ENCODE measurements around the gene PRLH. TPM values are rescaled to one million over a fixed set of nuclear protein-coding genes. Genes with fewer than 3 reads are reported as not detected.
"Not testable (repeated sequence)": the region's sequence is repeated elsewhere in the genome, so short reads cannot be mapped to it uniquely, and the experiment has no call there.

The PRLH gene
- total RNA-seq, 4 donors from 2014 or later = not detected

- no peaks in the 10 kb centered on the region for H3K9me3 ChIP-seq
- ATAC-seq = no peak
- H3K36me3 ChIP-seq = no peaks in the 10 kb centered on the region
- no peak overlapping the region for H3K27ac ChIP-seq
- H3K4me1 ChIP-seq = peaks cover 0 to 54% (median 8%) of the 10 kb centered on the region in 3 donors
- H3K27me3 ChIP-seq = no peaks in the 10 kb centered on the region
- WGBS, 2 donors (ENCODE audit: low coverage in 1 of 2) = 84 to 100% methylated on average over 4 to 7 of the region's 7 CpGs
- TF ChIP-seq EP300 (IDR thresholded peaks at IDR 0.05) (no peak), POLR2A (IDR thresholded peaks at IDR 0.05) (no peak), POLR2AphosphoS5 (IDR thresholded peaks at IDR 0.05) (no peak), CTCF (IDR thresholded peaks at IDR 0.05) (no peak)
- no peak overlapping the region for H3K4me3 ChIP-seq
These were observed 36.0 kb downstream of the PRLH start for GRCh38 chr2:237602409-237602808.

- peak overlapping the region in 2 of 4 donors; percentile 18 to 36 for H3K27ac ChIP-seq
- no peak overlapping the region for H3K4me3 ChIP-seq
- ATAC-seq = no peak
- no peaks in the 10 kb centered on the region for H3K9me3 ChIP-seq
- 79 to 89% methylated on average over 10 to 11 of the region's 13 CpGs for WGBS, 2 donors (ENCODE audit: low coverage in 1 of 2)
- TF ChIP-seq EP300 (IDR thresholded peaks at IDR 0.05) (no peak), CTCF (IDR thresholded peaks at IDR 0.05) (no peak), POLR2A (IDR thresholded peaks at IDR 0.05) (no peak), POLR2AphosphoS5 (IDR thresholded peaks at IDR 0.05) (no peak)
- H3K36me3 ChIP-seq = no peaks in the 10 kb centered on the region
- peaks cover 0 to 49% (median 8%) of the 10 kb centered on the region in 3 donors for H3K4me1 ChIP-seq
- H3K27me3 ChIP-seq = no peaks in the 10 kb centered on the region
These were observed 36.8 kb downstream of the PRLH start for GRCh38 chr2:237603049-237603717.

DNA sequence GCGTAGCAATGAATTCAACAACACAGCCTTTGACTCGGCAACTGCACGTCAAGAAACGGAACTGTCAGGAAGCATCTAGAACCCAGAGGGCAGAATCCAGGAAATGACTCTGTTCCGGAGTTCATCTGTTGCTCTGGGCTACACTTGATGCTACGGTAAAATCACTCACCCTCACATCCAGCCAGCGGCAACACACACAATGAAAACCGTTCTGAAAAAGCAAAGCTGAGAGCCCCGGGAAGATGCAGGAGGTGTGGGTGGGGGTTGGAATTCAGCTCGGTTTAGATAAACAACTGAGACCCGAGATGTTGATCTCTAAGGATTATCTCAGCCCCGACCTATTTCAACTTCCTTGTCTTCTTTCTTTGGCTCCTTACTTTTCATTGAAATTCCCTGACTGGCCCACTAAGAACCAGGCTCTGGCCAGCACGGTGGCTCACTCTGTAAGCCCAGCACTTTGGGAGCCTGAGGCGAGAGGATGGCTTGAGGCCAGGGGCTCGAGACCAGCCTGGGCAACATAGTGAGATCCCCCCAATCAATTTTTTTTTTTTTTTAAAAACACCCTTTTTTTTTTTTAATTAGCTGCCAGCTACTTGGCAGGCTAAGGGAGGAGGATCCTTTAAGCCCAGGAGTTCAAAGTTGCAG lies 37.5 kb downstream of the PRLH start:
- WGBS, 2 donors (ENCODE audit: low coverage in 1 of 2) = 42 to 48% methylated on average over 4 to 11 of the region's 15 CpGs
- Histone ChIP-seq H3K4me3 (no peak overlapping the region), H3K4me1 (peaks cover 0 to 43% (median 8%) of the 10 kb centered on the region in 3 donors), H3K36me3 (no peaks in the 10 kb centered on the region), H3K27me3 (no peaks in the 10 kb centered on the region), H3K27ac (peak overlapping the region in 2 of 4 donors; percentile 18 to 38), H3K9me3 (no peaks in the 10 kb centered on the region)
- TF ChIP-seq POLR2AphosphoS5 (IDR thresholded peaks at IDR 0.05) (peak; percentile 47), EP300 (IDR thresholded peaks at IDR 0.05) (no peak), POLR2A (IDR thresholded peaks at IDR 0.05) (no peak)
- ATAC-seq = peak; percentile 70

DNA sequence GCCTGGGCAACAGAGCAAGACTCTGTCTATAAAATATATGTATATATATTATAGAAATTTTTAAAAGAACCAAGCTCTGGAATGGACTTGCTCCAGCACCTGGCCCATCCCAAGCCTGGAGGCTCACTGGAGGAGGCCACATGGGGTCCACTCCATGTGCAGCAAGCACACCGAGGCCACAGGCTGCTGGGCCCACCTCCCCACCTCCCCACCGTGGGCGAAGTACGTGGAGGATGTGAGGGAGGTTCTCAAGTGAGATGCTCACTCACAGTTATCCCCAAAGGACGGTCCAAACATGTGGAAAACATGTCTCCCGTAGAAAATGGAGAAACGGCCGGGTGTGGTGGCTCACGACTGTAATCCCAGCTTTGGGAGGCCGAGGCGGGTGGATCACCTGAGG lies 38.0 kb downstream of the PRLH start:
- no peaks in the 10 kb centered on the region for H3K9me3 ChIP-seq
- peak overlapping the region in 1 of 4 donors; percentile 38 for H3K27ac ChIP-seq
- TF ChIP-seq EP300 (IDR thresholded peaks at IDR 0.05) = no peak
- no peak for TF ChIP-seq POLR2A (IDR thresholded peaks at IDR 0.05)
- no peak for TF ChIP-seq CTCF (IDR thresholded peaks at IDR 0.05)
- TF ChIP-seq POLR2AphosphoS5 (IDR thresholded peaks at IDR 0.05) = no peak
- H3K4me3 ChIP-seq = no peak overlapping the region
- no peaks in the 10 kb centered on the region for H3K27me3 ChIP-seq
- ATAC-seq = no peak
- no peaks in the 10 kb centered on the region for H3K36me3 ChIP-seq
- H3K4me1 ChIP-seq = peaks cover 0 to 37% (median 8%) of the 10 kb centered on the region in 3 donors
- WGBS, 2 donors (ENCODE audit: low coverage in 1 of 2) = 86 to 90% methylated on average over 4 to 10 of the region's 11 CpGs

GRCh38 chr2:237604960-237605359 lies 38.6 kb downstream of the PRLH start:
- Histone ChIP-seq H3K9me3 (no peaks in the 10 kb centered on the region), H3K27me3 (no peaks in the 10 kb centered on the region), H3K36me3 (no peaks in the 10 kb centered on the region), H3K27ac (no peak overlapping the region), H3K4me1 (peaks cover 0 to 31% (median 8%) of the 10 kb centered on the region in 3 donors), H3K4me3 (no peak overlapping the region)
- TF ChIP-seq POLR2A (IDR thresholded peaks at IDR 0.05) (no peak), CTCF (IDR thresholded peaks at IDR 0.05) (peak in 2 of 4 experiments; percentile 27 to 49)
- ATAC-seq = no peak
- 77 to 85% methylated on average over 3 to 6 of the region's 9 CpGs for WGBS, 2 donors (ENCODE audit: low coverage in 1 of 2)

GRCh38 chr2:237606522-237606921 lies 40.1 kb downstream of the PRLH start:
- not testable (repeated sequence) for H3K36me3 ChIP-seq, H3K9me3 ChIP-seq, H3K4me3 ChIP-seq, H3K27me3 ChIP-seq, ATAC-seq, H3K27ac ChIP-seq
- H3K4me1 ChIP-seq = peaks cover 0 to 16% (median 0%) of the 10 kb centered on the region in 3 donors
- no CpG with 5 or more reads among the region's 4 CpGs for WGBS, 2 donors (ENCODE audit: low coverage in 1 of 2)

Measured in gastroesophageal sphincter (tissue), 4 donors.